Neuron (in vitro differentiated cells): ENCODE measurements around the gene CLC.
"Not testable (repeated sequence)": the region's sequence is repeated elsewhere in the genome, so short reads cannot be mapped to it uniquely, and the experiment has no call there.

Source experiments
- H2AFZ ChIP-seq: one replicate; pipeline ENCODE4 v1.6.1; 2013; ENCODE audit warnings: low read depth, mild to moderate bottlenecking, inconsistent platforms, low read length, moderate library complexity
- H3K27me3 ChIP-seq: one replicate; pipeline ENCODE4 v1.6.1; 2013; ENCODE audit warnings: low read length; ENCODE audit not compliant: insufficient read depth
- H3K36me3 ChIP-seq: one replicate; pipeline ENCODE4 v1.6.1; 2013; ENCODE audit warnings: low read length; ENCODE audit not compliant: insufficient read depth
- H3K4me1 ChIP-seq: one replicate; pipeline ENCODE4 v1.6.1; 2013; ENCODE audit warnings: low read length; ENCODE audit not compliant: insufficient read depth
- H3K4me3 ChIP-seq: 2 replicates; pipeline ENCODE4 v1.5.1; 2013; ENCODE audit warnings: mild to moderate bottlenecking, low read length, moderate library complexity
- H3K9me3 ChIP-seq: one replicate; pipeline ENCODE4 v1.6.1; 2013; ENCODE audit warnings: low read length

CLC gene

DNA sequence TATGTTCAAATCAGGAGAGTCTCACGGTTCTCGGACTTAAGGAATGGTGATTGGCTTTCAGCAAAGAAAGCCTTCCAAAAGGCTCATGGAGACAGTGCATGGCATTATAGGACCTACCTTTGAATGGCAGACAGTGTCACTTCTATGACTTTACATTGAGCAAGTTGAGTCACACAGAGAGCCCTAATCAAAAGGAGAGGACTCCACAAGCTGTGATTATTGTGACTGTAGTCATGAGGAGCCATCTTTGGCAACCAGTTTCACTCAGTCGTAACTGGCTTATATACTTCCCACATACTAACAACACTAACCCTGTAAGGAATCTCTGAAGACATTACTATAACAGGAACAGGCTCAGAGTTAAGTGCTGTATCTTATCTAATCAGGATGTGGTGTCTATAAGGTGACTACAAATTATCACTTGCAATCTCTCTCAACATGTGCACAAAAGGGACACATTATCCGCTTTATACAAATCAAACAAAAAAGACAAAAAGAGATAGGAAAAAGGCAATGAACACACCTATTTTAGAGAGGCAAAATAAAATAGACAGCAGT lies 27.4 kb downstream of the CLC start:
- Histone ChIP-seq H3K9me3 (no peaks in the 10 kb centered on the region), H3K4me3 (no peak overlapping the region), H2AFZ (no peak overlapping the region), H3K36me3 (no peaks in the 10 kb centered on the region), H3K4me1 (no peaks in the 10 kb centered on the region), H3K27me3 (peaks cover 16% of the 10 kb centered on the region)

DNA sequence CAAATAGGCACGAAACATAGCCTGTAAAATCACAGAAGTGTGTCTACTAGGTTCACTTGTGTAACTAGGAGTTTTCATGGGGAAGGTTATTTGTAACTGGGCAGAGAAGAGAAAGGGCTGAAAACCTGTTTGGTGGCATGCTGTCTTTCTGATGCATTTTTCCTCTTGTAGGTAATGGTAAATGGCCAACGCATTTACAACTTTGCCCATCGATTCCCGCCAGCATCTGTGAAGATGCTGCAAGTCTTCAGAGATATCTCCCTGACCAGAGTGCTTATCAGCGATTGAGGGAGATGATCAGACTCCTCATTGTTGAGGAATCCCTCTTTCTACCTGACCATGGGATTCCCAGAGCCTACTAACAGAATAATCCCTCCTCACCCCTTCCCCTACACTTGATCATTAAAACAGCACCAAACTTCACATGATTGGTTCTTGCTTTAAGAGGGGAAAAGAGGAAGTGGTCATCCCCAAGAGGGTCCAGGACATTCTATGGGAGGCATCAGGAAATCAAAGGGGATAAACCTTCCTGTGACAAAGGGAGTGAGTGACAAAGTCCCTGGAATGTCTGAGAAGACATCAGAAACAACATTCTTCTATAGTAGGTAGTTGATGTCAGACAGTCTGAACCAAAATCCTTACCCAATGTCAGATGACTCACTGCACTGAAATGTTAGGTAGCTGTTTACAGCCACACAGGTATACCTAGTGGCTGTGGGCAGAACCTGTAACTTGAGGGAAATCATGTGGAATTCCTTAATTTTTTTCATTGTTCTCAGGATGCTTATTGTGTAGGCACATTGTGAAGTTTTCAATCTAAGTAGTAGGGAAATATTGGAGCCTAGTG lies 28.6 kb downstream of the CLC start:
- Histone ChIP-seq H2AFZ (no peak overlapping the region), H3K27me3 (peaks cover 24% of the 10 kb centered on the region), H3K9me3 (no peaks in the 10 kb centered on the region), H3K4me3 (no peak overlapping the region), H3K4me1 (no peaks in the 10 kb centered on the region), H3K36me3 (no peaks in the 10 kb centered on the region)

DNA sequence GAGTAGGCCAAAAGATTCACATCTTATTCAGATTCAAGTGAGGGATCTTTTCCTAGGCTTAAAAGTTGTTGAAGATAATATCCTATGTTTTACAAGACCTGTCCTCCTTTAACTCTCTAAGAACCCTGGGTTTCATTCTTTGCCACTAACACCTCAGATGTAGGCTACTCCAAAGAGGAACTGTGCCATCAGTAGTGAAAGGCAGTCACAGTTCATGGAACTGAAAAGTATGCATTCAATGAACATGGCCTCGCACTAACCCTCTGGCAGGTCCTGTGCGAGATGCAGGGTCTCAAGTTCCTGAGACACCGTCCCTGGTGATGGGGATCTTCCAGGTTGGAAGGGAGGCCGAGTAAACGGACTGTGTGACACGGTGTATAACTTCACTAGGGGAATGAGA lies 29.2 kb downstream of the CLC start:
- no peaks in the 10 kb centered on the region for H3K9me3 ChIP-seq
- H3K4me3 ChIP-seq = no peak overlapping the region
- H3K4me1 ChIP-seq = no peaks in the 10 kb centered on the region
- no peaks in the 10 kb centered on the region for H3K36me3 ChIP-seq
- H2AFZ ChIP-seq = no peak overlapping the region
- peaks cover 24% of the 10 kb centered on the region for H3K27me3 ChIP-seq

DNA sequence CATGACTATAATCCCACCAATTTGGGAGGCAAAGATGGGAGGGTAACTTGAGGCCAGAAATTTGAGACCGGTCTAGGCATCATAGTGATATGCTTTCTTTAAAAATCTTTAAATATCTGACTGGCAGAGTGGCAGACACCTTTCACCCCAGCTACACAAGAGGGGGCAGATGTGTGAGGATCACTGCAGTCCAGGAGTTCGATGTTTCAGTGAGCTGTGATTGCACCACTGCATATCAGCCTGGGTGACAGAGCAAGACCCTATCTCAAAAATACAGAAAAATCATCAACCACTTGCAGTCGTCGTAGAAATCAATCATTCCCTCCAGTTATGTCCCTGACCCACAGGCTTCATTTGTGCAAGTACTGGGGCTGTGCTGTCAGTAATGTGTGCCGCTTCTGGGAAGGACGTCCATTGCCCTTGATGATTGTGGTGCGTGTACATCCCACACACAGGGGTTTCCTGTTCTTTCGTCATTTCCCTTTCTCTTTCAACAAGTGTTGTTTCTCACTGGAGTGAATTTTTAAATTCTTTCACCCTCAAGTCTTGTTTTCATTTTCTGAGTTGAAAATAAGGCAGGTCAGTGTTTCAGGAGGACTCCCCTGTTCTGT lies 32.1 kb downstream of the CLC start:
- H3K36me3 ChIP-seq = no peaks in the 10 kb centered on the region
- no peak overlapping the region for H2AFZ ChIP-seq
- H3K4me1 ChIP-seq = no peaks in the 10 kb centered on the region
- no peaks in the 10 kb centered on the region for H3K9me3 ChIP-seq
- no peak overlapping the region for H3K4me3 ChIP-seq
- H3K27me3 ChIP-seq = peaks cover 24% of the 10 kb centered on the region

DNA sequence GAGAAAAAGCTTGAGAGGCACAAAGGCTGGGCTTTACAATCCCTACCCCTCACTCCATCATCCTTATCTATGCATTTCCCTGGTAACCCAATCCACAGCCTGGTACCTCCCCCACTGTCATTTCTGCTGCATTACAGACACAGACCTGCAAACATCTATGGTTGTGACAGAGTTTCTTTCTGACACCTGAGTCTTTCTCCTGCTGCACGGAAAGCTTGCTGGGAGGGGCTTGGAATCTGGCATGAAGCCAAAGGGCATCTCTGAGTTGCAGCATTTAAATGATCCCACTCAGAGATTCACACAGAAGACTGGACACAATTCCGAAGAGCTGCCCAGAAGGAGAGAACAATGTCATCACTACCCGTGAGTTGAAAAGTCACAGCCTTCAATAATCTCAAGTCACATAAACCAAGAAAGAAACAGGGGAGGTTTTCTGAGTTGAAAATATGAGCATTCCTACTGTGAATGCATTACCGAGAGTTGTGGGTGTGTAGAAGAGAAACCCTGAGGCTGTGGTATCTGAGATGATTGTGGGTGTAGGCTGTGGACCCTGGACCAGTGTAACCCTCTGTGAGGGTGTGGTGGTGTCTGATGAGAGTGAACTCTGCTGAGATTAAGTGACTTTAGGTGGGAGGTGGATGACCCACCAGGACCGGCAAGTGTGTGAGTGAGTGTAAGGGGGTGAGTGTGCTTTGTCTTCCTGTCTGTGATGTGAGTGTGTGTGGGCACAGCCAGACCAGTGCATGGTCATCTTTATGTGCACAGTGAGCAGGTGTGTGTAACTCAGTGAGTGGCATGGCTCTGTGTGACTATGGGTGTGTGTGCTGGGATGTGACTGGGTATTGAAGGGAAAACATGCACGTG lies 33.4 kb downstream of the CLC start, which contains the start of gene LGALS14:
TSS of gene LGALS14 (plus strand) at position 301 of the 864 bp plus-strand sequence. CDS start at position 349, 48 bp downstream.
- no peaks in the 10 kb centered on the region for H3K36me3 ChIP-seq
- no peak within 1 kb of the TSS for H2AFZ ChIP-seq
- H3K9me3 ChIP-seq = no peaks in the 10 kb centered on the region
- no peaks in the 10 kb centered on the region for H3K4me1 ChIP-seq
- peaks cover 24% of the 10 kb centered on the region for H3K27me3 ChIP-seq
- no peak within 1 kb of the TSS for H3K4me3 ChIP-seq

DNA sequence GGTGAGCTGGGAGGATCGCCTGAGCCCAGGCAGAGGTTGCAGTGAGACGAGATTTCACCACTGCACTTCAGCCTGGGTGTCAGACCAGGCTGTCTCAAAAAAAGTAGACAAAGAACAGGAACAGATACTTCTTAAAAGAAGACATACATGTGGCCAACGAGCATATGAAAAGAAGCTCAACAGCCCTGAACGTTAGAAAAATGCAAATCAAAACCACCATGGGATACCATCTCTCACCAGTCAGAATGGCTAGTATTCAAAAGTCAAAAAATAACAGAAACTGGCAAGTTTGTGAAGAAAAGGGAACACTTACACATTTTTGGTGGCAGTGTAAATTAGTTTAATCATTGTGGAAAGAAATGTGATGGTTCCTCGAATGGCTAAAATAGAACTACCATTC lies 36.5 kb downstream of the CLC start:
- no peak overlapping the region for H2AFZ ChIP-seq

DNA sequence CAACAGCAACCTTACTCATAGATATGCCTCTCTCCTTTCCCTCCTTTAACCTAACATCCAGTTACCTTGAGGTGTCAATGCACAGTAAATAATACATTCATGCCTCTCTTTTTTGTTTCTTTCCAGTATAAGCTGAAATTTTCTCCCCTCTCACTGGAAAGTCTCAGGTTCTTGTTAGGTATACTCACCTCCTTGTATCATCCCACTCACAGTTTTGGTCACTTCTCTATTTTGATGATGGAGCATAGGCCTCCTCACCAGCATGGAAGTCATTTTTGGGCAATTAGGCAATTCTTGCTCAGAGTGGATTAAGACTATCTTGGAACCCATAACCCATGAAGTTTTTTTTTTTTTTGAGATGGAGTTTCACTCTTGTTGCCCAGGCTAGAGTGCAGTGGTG lies 39.3 kb downstream of the CLC start:
- Histone ChIP-seq H2AFZ (no peak overlapping the region), H3K9me3 (no peaks in the 10 kb centered on the region), H3K4me3 (no peak overlapping the region), H3K27me3 (peaks cover 2% of the 10 kb centered on the region), H3K4me1 (no peaks in the 10 kb centered on the region), H3K36me3 (no peaks in the 10 kb centered on the region)

More for the DNA sequence above, 36.5 kb downstream of the CLC start:
- no peak overlapping the region for H3K4me3 ChIP-seq
- peaks cover 10% of the 10 kb centered on the region for H3K27me3 ChIP-seq
- H3K36me3 ChIP-seq = no peaks in the 10 kb centered on the region
- no peaks in the 10 kb centered on the region for H3K4me1 ChIP-seq
- H3K9me3 ChIP-seq = no peaks in the 10 kb centered on the region

DNA sequence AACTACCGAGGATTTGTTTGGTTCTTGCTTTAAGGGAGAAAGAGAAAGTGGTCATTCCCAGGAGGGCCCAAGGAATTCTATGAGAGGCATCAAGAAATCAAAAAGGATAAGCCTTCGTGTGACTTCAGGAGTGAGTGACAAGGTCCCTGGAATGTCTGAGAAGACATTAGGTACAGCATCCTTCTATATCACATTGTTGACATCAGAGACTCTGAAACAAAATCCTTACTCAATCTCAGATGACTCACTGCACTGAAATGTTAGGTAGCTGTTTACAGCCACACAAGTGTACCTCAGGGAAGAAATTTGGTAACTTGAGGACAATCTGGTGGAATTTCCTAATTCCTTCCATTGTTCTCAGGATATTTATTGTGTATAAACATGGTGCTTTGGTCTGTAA lies 41.4 kb downstream of the CLC start:
- no peak overlapping the region for H2AFZ ChIP-seq

DNA sequence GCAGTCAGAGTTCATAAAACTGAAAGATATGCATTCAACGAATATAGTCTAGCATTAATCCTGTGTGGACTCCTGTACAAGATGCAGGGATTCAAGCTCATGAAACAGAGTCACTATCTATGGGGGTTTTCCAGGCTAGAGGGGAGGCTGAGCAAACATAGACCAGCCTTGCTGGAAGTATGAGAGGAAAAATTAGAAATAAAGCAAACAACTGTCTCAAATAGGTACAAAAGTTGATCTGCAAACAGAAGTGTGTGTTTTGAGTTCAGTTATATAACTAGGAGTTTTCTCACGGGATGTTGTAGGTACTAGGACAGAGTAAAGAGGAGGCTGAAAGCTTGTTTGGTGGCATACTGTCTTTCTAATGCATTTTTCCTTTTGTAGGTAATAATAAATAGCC lies 42.1 kb downstream of the CLC start:
- Histone ChIP-seq H3K9me3 (no peaks in the 10 kb centered on the region), H3K4me1 (no peaks in the 10 kb centered on the region), H3K36me3 (no peaks in the 10 kb centered on the region), H3K4me3 (no peak overlapping the region), H3K27me3 (peaks cover 2% of the 10 kb centered on the region), H2AFZ (no peak overlapping the region)

More for the DNA sequence above, 41.4 kb downstream of the CLC start:
- Histone ChIP-seq H3K27me3 (peaks cover 2% of the 10 kb centered on the region), H3K9me3 (no peaks in the 10 kb centered on the region), H3K4me1 (no peaks in the 10 kb centered on the region), H3K36me3 (no peaks in the 10 kb centered on the region), H3K4me3 (no peak overlapping the region)

DNA sequence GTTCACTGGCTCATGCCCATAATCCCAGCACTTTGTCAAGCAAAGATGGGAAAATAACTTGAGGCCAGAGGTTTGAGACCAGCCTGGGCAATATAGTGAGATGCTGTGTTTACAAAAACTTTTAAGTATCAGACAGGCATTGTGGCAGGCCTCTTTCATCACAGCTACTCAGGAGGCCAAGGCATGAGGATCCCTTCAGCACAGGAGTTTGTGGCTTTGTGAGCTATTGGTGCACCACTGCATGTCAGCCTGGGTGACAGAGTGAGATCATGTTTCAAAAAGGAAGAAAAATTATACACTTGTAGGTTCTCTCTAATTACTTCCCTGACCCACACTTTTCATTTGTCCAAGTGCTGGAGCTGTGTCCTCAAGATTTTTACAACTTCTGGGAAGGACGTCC lies 45.0 kb downstream of the CLC start:
- peaks cover 2% of the 10 kb centered on the region for H3K9me3 ChIP-seq
- no peak overlapping the region for H3K4me3 ChIP-seq
- H3K27me3 ChIP-seq = peaks cover 2% of the 10 kb centered on the region
- no peaks in the 10 kb centered on the region for H3K4me1 ChIP-seq
- H3K36me3 ChIP-seq = no peaks in the 10 kb centered on the region
- no peak overlapping the region for H2AFZ ChIP-seq

DNA sequence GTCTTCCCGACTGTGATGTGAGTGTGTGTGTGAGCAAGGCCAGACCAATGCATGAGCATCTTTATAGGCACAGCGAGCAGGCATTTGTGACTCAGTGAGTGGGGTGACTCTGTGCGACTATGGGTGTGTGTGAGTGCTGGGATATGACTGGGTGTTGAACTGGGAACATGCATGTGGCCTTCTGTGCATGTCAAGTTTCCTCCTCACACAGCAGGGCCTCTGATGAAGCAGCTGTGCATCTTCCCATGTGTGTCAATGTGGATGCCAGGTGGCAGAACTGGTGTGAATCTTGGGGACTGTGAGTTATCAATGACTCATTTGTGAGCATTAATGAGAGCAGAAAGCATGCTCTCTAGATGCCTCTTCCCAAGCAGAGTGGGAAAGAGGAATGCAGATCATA lies 45.7 kb downstream of the CLC start:
- Histone ChIP-seq H3K4me1 (no peaks in the 10 kb centered on the region), H3K4me3 (no peak overlapping the region)

DNA sequence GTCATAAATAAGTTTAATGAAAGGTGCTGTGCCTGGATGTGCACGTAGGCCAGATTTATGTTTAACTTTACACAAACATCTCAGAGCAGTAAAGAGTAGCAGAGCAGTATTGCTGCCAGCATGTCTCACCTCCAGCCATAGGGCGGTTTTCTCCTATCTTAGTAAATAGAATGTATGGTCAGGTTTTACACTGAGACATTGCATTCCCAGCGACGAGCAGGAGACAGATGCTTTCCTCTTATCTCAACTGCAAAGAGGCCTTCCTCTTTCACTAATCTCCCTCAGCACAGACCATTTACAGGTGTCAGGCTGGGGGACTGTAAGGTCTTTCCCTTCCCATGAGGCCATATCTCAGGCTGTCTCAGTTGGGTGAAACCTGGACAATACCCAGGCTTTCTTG lies 49.2 kb downstream of the CLC start:
- not testable (repeated sequence) for H3K9me3 ChIP-seq, H3K36me3 ChIP-seq, H2AFZ ChIP-seq, H3K4me3 ChIP-seq, H3K4me1 ChIP-seq, H3K27me3 ChIP-seq

More for the DNA sequence above, 45.7 kb downstream of the CLC start:
- Histone ChIP-seq H3K9me3 (peaks cover 2% of the 10 kb centered on the region), H2AFZ (no peak overlapping the region), H3K27me3 (no peaks in the 10 kb centered on the region), H3K36me3 (no peaks in the 10 kb centered on the region)

DNA sequence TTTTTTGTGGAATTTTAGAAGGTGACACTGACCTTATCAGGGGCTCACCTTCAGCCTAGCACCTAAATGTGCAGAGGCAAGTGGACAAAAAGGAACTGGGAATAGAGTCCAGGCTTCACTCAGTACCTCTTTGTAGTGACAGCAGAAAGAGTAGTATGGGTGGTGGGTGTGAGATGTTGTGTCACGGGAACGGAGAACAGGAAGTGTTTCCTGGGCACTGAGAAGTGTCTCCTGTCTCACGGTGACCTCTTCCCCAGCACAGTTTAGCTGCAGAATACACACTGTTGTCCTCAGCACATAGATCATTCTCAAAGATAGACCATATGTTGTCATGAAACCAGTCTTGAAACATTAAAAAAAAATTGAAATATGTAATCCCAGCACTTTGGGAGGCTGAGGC lies 51.1 kb downstream of the CLC start:
- H2AFZ ChIP-seq = no peak overlapping the region
- H3K36me3 ChIP-seq = no peaks in the 10 kb centered on the region
- H3K9me3 ChIP-seq = peaks cover 2% of the 10 kb centered on the region
- no peak overlapping the region for H3K4me3 ChIP-seq
- peaks cover 8% of the 10 kb centered on the region for H3K27me3 ChIP-seq
- H3K4me1 ChIP-seq = no peaks in the 10 kb centered on the region
